SW 1271 (cell line): Measurements from ENCODE around the gene FOXI1.

ENCODE experiments used
- DNase-seq, 2 experiments: peaks; one replicate each; lab custom pipeline; 2025; lab: John Stamatoyannopoulos, UW

The FOXI1 gene

GRCh38 chr5:170150713-170151096, 45.0 kb downstream of the FOXI1 start:
- no peak for DNase-seq

GRCh38 chr5:170151097-170151831, 45.6 kb downstream of the FOXI1 start:
- DNase-seq = peak; percentile 88 to 98

GRCh38 chr5:170152767-170153166, 47.1 kb downstream of the FOXI1 start:
- no peak for DNase-seq

- no peak for DNase-seq
Observed at GRCh38 chr5:170154297-170154696, 48.6 kb downstream of the FOXI1 start.

GRCh38 chr5:170154744-170155143, 49.0 kb downstream of the FOXI1 start:
- no peak for DNase-seq

- no peak for DNase-seq
Observed at GRCh38 chr5:170155771-170156170, 50.1 kb downstream of the FOXI1 start.

GRCh38 chr5:170159101-170159698, 53.5 kb downstream of the FOXI1 start:
- DNase-seq = peak; percentile 55 to 87
